ENCODE measurements around the gene GPR61.

The GPR61 gene

GRCh38 chr1:109569323-109569722 is 29.7 kb downstream of the GPR61 start:
- H3K36me3 ChIP-seq (ENCODE audit: control insufficient read depth in 1 of 2, insufficient read depth in 2 of 2, low read length in 2 of 2): peaks cover 0 to 6% of the 10 kb centered on the region in 2 donors
- no peaks in the 10 kb centered on the region for H3K27me3 ChIP-seq (ENCODE audit: control insufficient read depth in 1 of 2, insufficient read depth in 2 of 2, low read length in 2 of 2)
- no peak overlapping the region for H3K27ac ChIP-seq (ENCODE audit: low read depth, low read length)
- H3K9me3 ChIP-seq (ENCODE audit: control insufficient read depth in 1 of 2, low read length in 2 of 2): no peaks in the 10 kb centered on the region
- no peak overlapping the region for H3K4me3 ChIP-seq (ENCODE audit: low read depth in 1 of 2, low read length in 2 of 2)
- peaks cover 17 to 42% of the 10 kb centered on the region in 2 donors for H3K4me1 ChIP-seq (ENCODE audit: control insufficient read depth in 1 of 2, insufficient read depth in 2 of 2, low read length in 2 of 2)
- no peak overlapping the region for H3K9ac ChIP-seq (ENCODE audit: low read depth in 1 of 2, low read length in 2 of 2)

GRCh38 chr1:109570414-109570813 is 30.7 kb downstream of the GPR61 start:
- H3K27ac ChIP-seq (ENCODE audit: low read depth, low read length): no peak overlapping the region

GRCh38 chr1:109573785-109574184 is 34.1 kb downstream of the GPR61 start:
- no peaks in the 10 kb centered on the region for H3K27me3 ChIP-seq (ENCODE audit: control insufficient read depth in 1 of 2, insufficient read depth in 2 of 2, low read length in 2 of 2)
- no peak overlapping the region for H3K27ac ChIP-seq (ENCODE audit: low read depth, low read length)
- no peak overlapping the region for H3K9ac ChIP-seq (ENCODE audit: low read depth in 1 of 2, low read length in 2 of 2)
- no peak overlapping the region for H3K4me3 ChIP-seq (ENCODE audit: low read depth in 1 of 2, low read length in 2 of 2)
- peaks cover 0 to 22% of the 10 kb centered on the region in 2 donors for H3K36me3 ChIP-seq (ENCODE audit: control insufficient read depth in 1 of 2, insufficient read depth in 2 of 2, low read length in 2 of 2)
- no peaks in the 10 kb centered on the region for H3K9me3 ChIP-seq (ENCODE audit: control insufficient read depth in 1 of 2, low read length in 2 of 2)
- peaks cover 7 to 22% of the 10 kb centered on the region in 2 donors for H3K4me1 ChIP-seq (ENCODE audit: control insufficient read depth in 1 of 2, insufficient read depth in 2 of 2, low read length in 2 of 2)

More at GRCh38 chr1:109570414-109570813, 30.7 kb downstream of the GPR61 start:
- Histone ChIP-seq H3K27me3 (ENCODE audit: control insufficient read depth in 1 of 2, insufficient read depth in 2 of 2, low read length in 2 of 2) (no peaks in the 10 kb centered on the region), H3K4me1 (ENCODE audit: control insufficient read depth in 1 of 2, insufficient read depth in 2 of 2, low read length in 2 of 2) (peaks cover 17 to 39% of the 10 kb centered on the region in 2 donors), H3K9me3 (ENCODE audit: control insufficient read depth in 1 of 2, low read length in 2 of 2) (no peaks in the 10 kb centered on the region), H3K36me3 (ENCODE audit: control insufficient read depth in 1 of 2, insufficient read depth in 2 of 2, low read length in 2 of 2) (peaks cover 0 to 12% of the 10 kb centered on the region in 2 donors), H3K4me3 (ENCODE audit: low read depth in 1 of 2, low read length in 2 of 2) (no peak overlapping the region), H3K9ac (ENCODE audit: low read depth in 1 of 2, low read length in 2 of 2) (no peak overlapping the region)

GRCh38 chr1:109578947-109579443 is 39.3 kb downstream of the GPR61 start:
- Histone ChIP-seq H3K4me3 (ENCODE audit: low read depth in 1 of 2, low read length in 2 of 2) (no peak overlapping the region), H3K9me3 (ENCODE audit: control insufficient read depth in 1 of 2, low read length in 2 of 2) (no peaks in the 10 kb centered on the region), H3K27me3 (ENCODE audit: control insufficient read depth in 1 of 2, insufficient read depth in 2 of 2, low read length in 2 of 2) (no peaks in the 10 kb centered on the region), H3K9ac (ENCODE audit: low read depth in 1 of 2, low read length in 2 of 2) (no peak overlapping the region), H3K36me3 (ENCODE audit: control insufficient read depth in 1 of 2, insufficient read depth in 2 of 2, low read length in 2 of 2) (peaks cover 8 to 59% of the 10 kb centered on the region in 2 donors), H3K4me1 (ENCODE audit: control insufficient read depth in 1 of 2, insufficient read depth in 2 of 2, low read length in 2 of 2) (peaks cover 0 to 2% of the 10 kb centered on the region in 2 donors), H3K27ac (ENCODE audit: low read depth, low read length) (no peak overlapping the region)

GRCh38 chr1:109579491-109579890 is 39.8 kb downstream of the GPR61 start:
- H3K4me3 ChIP-seq (ENCODE audit: low read depth in 1 of 2, low read length in 2 of 2): no peak overlapping the region

GRCh38 chr1:109582021-109582420 is 42.3 kb downstream of the GPR61 start:
- no peak overlapping the region for H3K27ac ChIP-seq (ENCODE audit: low read depth, low read length)
- no peaks in the 10 kb centered on the region for H3K27me3 ChIP-seq (ENCODE audit: control insufficient read depth in 1 of 2, insufficient read depth in 2 of 2, low read length in 2 of 2)
- no peaks in the 10 kb centered on the region for H3K9me3 ChIP-seq (ENCODE audit: control insufficient read depth in 1 of 2, low read length in 2 of 2)
- H3K36me3 ChIP-seq (ENCODE audit: control insufficient read depth in 1 of 2, insufficient read depth in 2 of 2, low read length in 2 of 2): peaks cover 29 to 76% of the 10 kb centered on the region in 2 donors
- H3K4me1 ChIP-seq (ENCODE audit: control insufficient read depth in 1 of 2, insufficient read depth in 2 of 2, low read length in 2 of 2): no peaks in the 10 kb centered on the region
- H3K9ac ChIP-seq (ENCODE audit: low read depth in 1 of 2, low read length in 2 of 2): no peak overlapping the region
- no peak overlapping the region for H3K4me3 ChIP-seq (ENCODE audit: low read depth in 1 of 2, low read length in 2 of 2)

More at GRCh38 chr1:109579491-109579890, 39.8 kb downstream of the GPR61 start:
- Histone ChIP-seq H3K27me3 (ENCODE audit: control insufficient read depth in 1 of 2, insufficient read depth in 2 of 2, low read length in 2 of 2) (no peaks in the 10 kb centered on the region), H3K27ac (ENCODE audit: low read depth, low read length) (no peak overlapping the region), H3K9me3 (ENCODE audit: control insufficient read depth in 1 of 2, low read length in 2 of 2) (no peaks in the 10 kb centered on the region), H3K9ac (ENCODE audit: low read depth in 1 of 2, low read length in 2 of 2) (no peak overlapping the region), H3K36me3 (ENCODE audit: control insufficient read depth in 1 of 2, insufficient read depth in 2 of 2, low read length in 2 of 2) (peaks cover 13 to 60% of the 10 kb centered on the region in 2 donors), H3K4me1 (ENCODE audit: control insufficient read depth in 1 of 2, insufficient read depth in 2 of 2, low read length in 2 of 2) (no peaks in the 10 kb centered on the region)

- H3K27me3 ChIP-seq (ENCODE audit: control insufficient read depth in 1 of 2, insufficient read depth in 2 of 2, low read length in 2 of 2): no peaks in the 10 kb centered on the region
- H3K9me3 ChIP-seq (ENCODE audit: control insufficient read depth in 1 of 2, low read length in 2 of 2): no peaks in the 10 kb centered on the region
- H3K36me3 ChIP-seq (ENCODE audit: control insufficient read depth in 1 of 2, insufficient read depth in 2 of 2, low read length in 2 of 2): peaks cover 29 to 82% of the 10 kb centered on the region in 2 donors
- no peak overlapping the region for H3K27ac ChIP-seq (ENCODE audit: low read depth, low read length)
- H3K4me3 ChIP-seq (ENCODE audit: low read depth in 1 of 2, low read length in 2 of 2): no peak overlapping the region
- H3K4me1 ChIP-seq (ENCODE audit: control insufficient read depth in 1 of 2, insufficient read depth in 2 of 2, low read length in 2 of 2): no peaks in the 10 kb centered on the region
- no peak overlapping the region for H3K9ac ChIP-seq (ENCODE audit: low read depth in 1 of 2, low read length in 2 of 2)
Measured at GRCh38 chr1:109584766-109585165, 45.1 kb downstream of the GPR61 start.

- H3K27ac ChIP-seq (ENCODE audit: low read depth, low read length): no peak overlapping the region
- no peaks in the 10 kb centered on the region for H3K4me1 ChIP-seq (ENCODE audit: control insufficient read depth in 1 of 2, insufficient read depth in 2 of 2, low read length in 2 of 2)
- H3K4me3 ChIP-seq (ENCODE audit: low read depth in 1 of 2, low read length in 2 of 2): no peak overlapping the region
- H3K9ac ChIP-seq (ENCODE audit: low read depth in 1 of 2, low read length in 2 of 2): no peak overlapping the region
- peaks cover 22 to 80% of the 10 kb centered on the region in 2 donors for H3K36me3 ChIP-seq (ENCODE audit: control insufficient read depth in 1 of 2, insufficient read depth in 2 of 2, low read length in 2 of 2)
- no peaks in the 10 kb centered on the region for H3K9me3 ChIP-seq (ENCODE audit: control insufficient read depth in 1 of 2, low read length in 2 of 2)
- no peaks in the 10 kb centered on the region for H3K27me3 ChIP-seq (ENCODE audit: control insufficient read depth in 1 of 2, insufficient read depth in 2 of 2, low read length in 2 of 2)
Measured at GRCh38 chr1:109586055-109586454, 46.4 kb downstream of the GPR61 start.

- Histone ChIP-seq H3K4me3 (ENCODE audit: low read depth in 1 of 2, low read length in 2 of 2) (no peak overlapping the region), H3K27ac (ENCODE audit: low read depth, low read length) (no peak overlapping the region), H3K9ac (ENCODE audit: low read depth in 1 of 2, low read length in 2 of 2) (no peak overlapping the region), H3K36me3 (ENCODE audit: control insufficient read depth in 1 of 2, insufficient read depth in 2 of 2, low read length in 2 of 2) (peaks cover 29 to 80% of the 10 kb centered on the region in 2 donors), H3K9me3 (ENCODE audit: control insufficient read depth in 1 of 2, low read length in 2 of 2) (no peaks in the 10 kb centered on the region), H3K27me3 (ENCODE audit: control insufficient read depth in 1 of 2, insufficient read depth in 2 of 2, low read length in 2 of 2) (no peaks in the 10 kb centered on the region), H3K4me1 (ENCODE audit: control insufficient read depth in 1 of 2, insufficient read depth in 2 of 2, low read length in 2 of 2) (no peaks in the 10 kb centered on the region)
Measured at GRCh38 chr1:109589177-109589576, 49.5 kb downstream of the GPR61 start.

GRCh38 chr1:109589679-109590078 is 50.0 kb downstream of the GPR61 start:
- Histone ChIP-seq H3K27ac (ENCODE audit: low read depth, low read length) (no peak overlapping the region), H3K27me3 (ENCODE audit: control insufficient read depth in 1 of 2, insufficient read depth in 2 of 2, low read length in 2 of 2) (no peaks in the 10 kb centered on the region), H3K4me1 (ENCODE audit: control insufficient read depth in 1 of 2, insufficient read depth in 2 of 2, low read length in 2 of 2) (no peaks in the 10 kb centered on the region), H3K9me3 (ENCODE audit: control insufficient read depth in 1 of 2, low read length in 2 of 2) (no peaks in the 10 kb centered on the region), H3K9ac (ENCODE audit: low read depth in 1 of 2, low read length in 2 of 2) (no peak overlapping the region), H3K36me3 (ENCODE audit: control insufficient read depth in 1 of 2, insufficient read depth in 2 of 2, low read length in 2 of 2) (peaks cover 24 to 76% of the 10 kb centered on the region in 2 donors), H3K4me3 (ENCODE audit: low read depth in 1 of 2, low read length in 2 of 2) (no peak overlapping the region)
